Transverse colon (tissue), 3 donors: ENCODE data around the gene MBP.

Experiments used
- CTCF ChIP-seq, 5 experiments: fragments of 200-600 bp in 3 of 5; fragments of 450-650 bp in 2 of 5; sonication (generic) in 3 of 5; IDR thresholded peaks; 1 replicate in 2 of 5; 2 replicates in 3 of 5; pipeline ENCODE4 v1.5.1; 2016 to 2017; ENCODE audit warnings: antibody characterized with exemption in 5 of 5, inconsistent platforms in 3 of 5, mild to moderate bottlenecking in 2 of 5, moderate library complexity in 1 of 5
- EP300 ChIP-seq: sonication (generic); formaldehyde crosslinking; IDR thresholded peaks from one replicate; pipeline ENCODE4 v1.6.1; 2017; ENCODE audit warnings: antibody characterized with exemption, low read depth

DNA sequence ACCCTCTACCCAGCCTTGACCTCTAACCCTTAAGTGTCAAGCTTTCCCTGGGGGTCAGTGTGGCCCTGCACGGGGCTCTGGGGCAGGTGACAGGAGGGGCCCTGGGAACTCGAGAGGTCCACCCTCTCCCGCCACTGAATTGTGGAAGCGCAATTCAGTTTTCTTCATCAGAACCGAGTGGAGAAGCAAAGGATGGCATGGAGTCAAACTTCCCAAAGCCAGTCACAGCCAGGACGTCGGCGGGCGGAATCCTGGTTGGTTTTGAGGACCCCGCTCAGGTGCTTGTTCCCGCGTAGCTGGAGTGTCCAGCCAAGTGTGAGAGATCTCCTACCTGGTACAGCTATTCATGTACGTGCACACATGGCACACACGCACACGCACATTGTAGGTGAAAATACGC, 62.0 kb downstream of the MBP start:
- TF ChIP-seq CTCF (IDR thresholded peaks at IDR 0.05) (no peak), EP300 (no peak)
